Activated CD4-positive, CD25-positive, alpha-beta regulatory T cell treated with anti-CD3 and anti-CD28 coated beads, Interleukin-2, amount 50 U/mL, for 24 hours (primary cell): ENCODE results near the gene TBL1XR1.
"Not testable (repeated sequence)": the region's sequence is repeated elsewhere in the genome, so short reads cannot be mapped to it uniquely, and the experiment has no call there.

ENCODE experiments used
- ATAC-seq, 2 donors: fragments of 150-1000 bp; cut with Tn5 transposase; one replicate each; pipeline ENCODE4 v1.10.0; 2021; ENCODE audit warnings: mild to moderate bottlenecking in 1 of 2, moderate library complexity in 1 of 2

The TBL1XR1 gene

GRCh38 chr3:177180506-177180905 lies 16.8 kb downstream of the TBL1XR1 start:
- ATAC-seq: no peak

- peak in 1 of 2 donors; percentile 44 for ATAC-seq
Observed at GRCh38 chr3:177179281-177180067, 17.8 kb downstream of the TBL1XR1 start.

DNA sequence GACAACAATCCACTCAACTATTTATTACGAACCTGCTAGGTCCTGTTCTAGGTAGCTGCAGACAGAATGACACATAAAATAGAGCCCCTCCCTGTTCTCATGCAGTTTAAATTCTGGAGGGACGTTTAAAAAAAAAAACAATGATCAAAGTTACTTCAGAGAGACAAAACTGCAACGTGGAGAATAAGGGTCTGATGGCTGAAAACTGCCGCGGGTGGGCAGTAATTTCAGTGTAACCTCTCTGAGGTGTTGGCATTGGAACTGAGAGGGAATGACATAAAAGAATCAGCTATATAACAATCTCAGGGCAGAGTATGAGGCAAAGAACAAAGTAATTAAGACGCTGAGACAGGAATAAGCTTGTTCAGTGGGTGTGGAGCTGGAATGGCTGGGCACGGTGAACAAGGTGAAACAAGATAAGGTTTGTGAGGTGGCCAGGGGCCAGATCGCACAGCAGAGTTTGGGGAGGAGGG lies 19.5 kb downstream of the TBL1XR1 start:
- ATAC-seq: no peak

DNA sequence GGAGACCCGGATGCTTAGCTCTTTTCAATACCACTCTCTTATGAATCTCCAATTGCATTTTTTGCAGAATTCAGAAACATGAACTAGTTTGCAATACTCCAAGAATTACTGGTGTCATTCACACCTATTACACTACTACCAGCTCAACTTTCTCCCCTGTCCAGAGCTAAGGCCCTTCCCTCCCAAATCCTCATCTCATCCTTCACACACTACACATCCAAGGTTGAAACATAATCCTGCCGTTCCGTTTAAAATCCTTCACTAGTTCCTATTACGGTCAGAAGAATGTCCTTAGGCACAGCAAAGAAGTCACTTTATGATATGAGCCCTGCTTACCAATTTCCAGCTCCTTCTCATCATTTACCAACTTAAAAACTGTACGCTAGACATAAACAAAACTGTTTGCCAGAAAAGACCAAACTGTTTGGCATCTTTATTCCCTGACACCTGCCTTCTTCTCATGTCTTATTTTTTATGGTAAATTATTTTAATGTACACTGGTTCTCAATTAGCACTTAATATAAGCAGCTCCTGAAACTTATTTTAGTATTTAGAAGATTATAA lies 22.6 kb downstream of the TBL1XR1 start:
- ATAC-seq: no peak

- no peak for ATAC-seq
Observed at GRCh38 chr3:177169936-177170722, 27.2 kb downstream of the TBL1XR1 start.

DNA sequence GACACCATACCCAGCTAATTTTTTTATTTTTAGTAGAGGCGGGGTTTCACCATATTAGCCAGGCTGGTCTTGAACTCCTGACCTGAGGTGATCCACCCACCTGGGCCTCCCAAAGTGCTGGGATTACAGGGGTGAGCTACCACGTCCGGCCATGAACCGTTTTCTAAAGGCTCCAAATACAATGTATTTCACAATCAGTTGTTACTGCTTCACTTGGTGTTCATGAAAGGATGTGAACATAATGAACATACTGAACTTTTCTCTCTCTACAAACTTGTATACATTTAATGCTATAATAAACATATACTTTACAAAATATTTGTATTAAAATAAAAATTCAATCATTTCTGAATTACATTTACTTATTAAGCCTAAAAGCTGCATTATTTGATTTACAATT lies 28.9 kb downstream of the TBL1XR1 start:
- ATAC-seq: no peak

GRCh38 chr3:177162742-177163141 lies 34.5 kb downstream of the TBL1XR1 start:
- no peak for ATAC-seq

DNA sequence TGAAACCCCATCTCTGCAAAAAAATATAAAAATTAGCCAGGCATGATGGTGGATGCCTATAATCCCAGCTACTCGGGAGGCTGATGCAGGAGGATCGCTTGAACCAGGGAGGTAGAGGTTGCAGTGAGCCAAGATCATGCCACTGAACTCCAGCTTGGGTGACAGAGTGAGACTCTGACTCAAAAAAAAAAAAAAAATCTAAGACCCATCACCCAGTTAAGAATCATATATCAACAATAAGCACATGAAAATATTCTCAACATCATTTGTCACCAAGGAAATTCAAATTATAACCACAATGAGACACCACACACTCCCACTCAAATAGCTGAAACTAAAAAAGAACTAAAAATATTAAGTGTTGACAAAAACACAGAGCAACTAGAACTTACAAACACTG lies 35.7 kb downstream of the TBL1XR1 start:
- ATAC-seq: peak; percentile 70 to 83

DNA sequence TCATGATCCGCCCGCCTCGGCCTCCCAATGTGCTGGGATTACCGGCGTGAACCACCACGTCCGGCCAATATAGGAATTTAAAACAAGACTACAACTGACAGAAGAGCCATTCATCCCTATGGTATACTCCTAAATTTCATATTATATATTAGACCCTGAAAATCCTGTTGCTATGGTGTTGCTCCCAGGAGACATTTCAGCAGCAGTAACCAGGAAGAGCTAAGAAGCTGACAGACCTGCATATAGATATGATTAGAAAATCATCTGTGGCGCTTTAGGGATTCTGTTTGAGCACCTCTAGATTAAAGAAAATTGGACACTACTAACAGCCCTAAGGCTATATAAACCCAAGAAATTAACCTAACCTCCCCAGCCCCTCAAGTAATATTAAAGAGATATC lies 38.8 kb downstream of the TBL1XR1 start:
- no peak for ATAC-seq

DNA sequence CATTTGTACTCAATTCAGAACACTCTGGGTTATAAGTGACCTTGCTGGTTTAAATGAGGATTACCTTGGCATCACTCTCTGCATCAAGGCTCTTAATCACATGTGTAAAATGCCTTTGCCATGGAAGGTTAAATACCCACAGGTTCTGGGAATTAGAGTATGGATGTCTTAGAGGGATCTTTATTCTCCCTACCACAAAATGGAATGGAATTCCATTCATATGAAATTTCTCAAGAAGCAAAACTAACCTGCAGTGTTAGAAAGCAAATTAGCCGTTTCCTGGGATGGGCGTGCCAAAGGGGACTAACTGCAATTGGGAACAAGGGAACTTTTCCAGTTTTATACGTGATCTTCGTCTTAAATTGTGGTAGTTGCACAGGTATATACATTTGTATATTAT lies 39.8 kb downstream of the TBL1XR1 start:
- no peak for ATAC-seq

DNA sequence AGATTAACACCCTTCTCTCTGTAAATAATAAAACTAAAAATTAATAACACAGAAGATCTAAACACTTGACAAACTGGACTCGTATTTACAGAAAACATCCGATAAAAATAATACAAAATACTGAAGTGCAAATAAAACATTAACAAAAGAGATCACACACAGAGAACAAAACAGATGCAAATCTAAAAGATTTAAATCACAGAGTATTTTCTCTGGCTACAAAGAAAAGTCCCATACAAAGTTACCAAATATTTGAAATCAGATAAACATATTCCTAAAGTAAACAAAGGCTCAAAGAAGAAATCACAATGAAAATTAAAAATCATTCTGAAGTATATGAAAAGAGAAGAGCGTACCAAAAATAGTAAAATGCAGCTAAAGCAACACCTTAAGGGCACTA lies 42.5 kb downstream of the TBL1XR1 start:
- ATAC-seq: no peak

DNA sequence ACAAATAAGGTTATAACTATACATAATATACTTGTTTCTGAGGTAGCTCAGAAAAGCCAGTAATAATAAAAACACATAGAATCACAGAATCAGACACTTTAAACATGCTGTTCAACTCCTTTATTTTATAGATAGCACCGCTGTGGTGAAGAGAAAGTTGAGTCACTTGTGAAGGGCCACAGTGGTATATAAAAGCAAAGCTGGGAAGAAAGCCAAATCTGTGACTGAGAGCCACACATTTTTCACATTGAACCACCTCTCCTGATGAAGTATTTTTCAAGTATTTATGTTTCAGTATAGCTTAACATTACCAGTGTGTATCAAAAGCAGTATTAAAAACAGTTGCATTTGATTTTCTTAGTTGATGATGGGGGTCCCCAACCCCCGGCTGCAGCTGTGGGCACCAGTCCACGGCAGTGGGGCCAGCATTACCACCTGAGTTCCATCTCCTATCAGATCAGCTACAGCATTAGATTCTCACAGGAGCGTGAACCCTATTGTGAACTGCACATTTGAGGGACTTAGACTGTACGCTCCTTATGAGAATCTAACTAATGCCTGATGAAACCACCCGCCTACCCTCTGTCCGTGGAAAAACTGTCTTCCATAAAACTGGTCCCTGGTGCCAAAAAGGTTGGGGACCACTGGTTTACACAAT lies 46.2 kb downstream of the TBL1XR1 start:
- ATAC-seq: peak; percentile 81 to 92

- ATAC-seq: no peak
Observed at GRCh38 chr3:177150218-177150916, 46.9 kb downstream of the TBL1XR1 start.

- ATAC-seq: no peak
Observed at GRCh38 chr3:177149106-177149505, 48.2 kb downstream of the TBL1XR1 start.

GRCh38 chr3:177147790-177148189 lies 49.5 kb downstream of the TBL1XR1 start:
- ATAC-seq: no peak

- peak; percentile 19 to 36 for ATAC-seq
Observed at GRCh38 chr3:177146646-177147045, 50.6 kb downstream of the TBL1XR1 start.

DNA sequence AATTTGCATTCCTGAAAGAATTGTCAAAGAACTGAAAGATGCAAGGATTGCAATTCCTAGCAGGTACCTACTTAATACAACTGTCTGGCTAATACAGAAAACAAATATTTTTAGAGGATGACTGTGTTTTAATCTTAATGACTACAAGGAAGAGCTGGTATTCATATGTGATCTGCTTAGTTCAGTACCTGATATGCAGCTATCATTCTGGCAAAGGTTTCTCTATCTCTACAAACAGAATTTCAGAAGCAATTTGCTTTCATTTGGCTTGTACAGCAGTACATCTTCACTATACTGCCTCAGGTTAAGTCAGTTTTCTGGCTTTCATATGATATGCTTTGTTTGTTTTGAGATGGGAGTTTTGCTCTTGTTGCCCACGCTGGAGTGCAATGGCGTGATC lies 51.3 kb downstream of the TBL1XR1 start:
- ATAC-seq: peak; percentile 3 to 40

GRCh38 chr3:177145381-177145780 lies 51.9 kb downstream of the TBL1XR1 start:
- no peak for ATAC-seq

DNA sequence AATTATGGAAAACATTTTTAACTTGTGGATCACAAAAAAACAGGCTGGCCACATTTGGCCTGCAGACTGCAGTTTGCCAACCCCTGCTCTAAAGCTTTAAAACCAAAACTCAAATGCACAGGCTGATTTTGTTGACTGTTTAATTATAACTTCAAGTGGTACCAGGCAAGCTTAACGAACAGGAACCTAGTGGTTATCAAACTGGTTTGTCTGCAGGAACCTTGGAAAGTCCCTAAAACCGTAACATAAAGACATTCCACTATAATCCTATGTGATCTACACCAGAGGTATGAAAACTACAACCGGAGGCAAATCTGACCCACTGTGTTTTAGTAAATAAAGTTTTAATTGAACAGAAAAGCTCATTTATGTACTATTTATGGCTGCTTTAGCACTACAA lies 52.4 kb downstream of the TBL1XR1 start:
- peak in 1 of 2 donors; percentile 33 for ATAC-seq

- peak; percentile 9 to 39 for ATAC-seq
Observed at GRCh38 chr3:177141899-177142646, 55.2 kb downstream of the TBL1XR1 start.

- ATAC-seq: no peak
Observed at GRCh38 chr3:177141471-177141870, 55.8 kb downstream of the TBL1XR1 start.

DNA sequence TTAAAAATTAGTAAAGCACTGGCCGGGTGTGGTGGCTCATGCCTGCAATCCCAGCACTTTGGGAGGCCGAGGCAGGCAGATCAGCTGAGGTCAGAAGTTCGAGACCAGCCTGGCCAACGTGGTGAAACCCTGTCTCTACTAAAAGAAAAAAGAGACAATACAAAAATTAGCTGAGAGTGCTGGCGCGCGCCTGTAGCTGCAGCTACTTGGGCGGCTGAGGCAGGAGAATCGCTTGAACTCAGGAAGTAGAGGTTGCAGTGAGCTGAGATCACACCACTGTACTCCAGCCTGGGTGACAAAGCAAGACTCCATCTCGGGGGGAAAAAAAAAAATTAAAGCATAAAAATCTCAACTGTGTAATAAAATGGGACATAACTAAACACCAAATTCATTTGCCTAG lies 58.1 kb downstream of the TBL1XR1 start:
- not testable (repeated sequence) for ATAC-seq
